T-helper 9 cell (primary cell): ENCODE measurements around the gene RORC.
"Not testable (repeated sequence)": the region's sequence is repeated elsewhere in the genome, so short reads cannot be mapped to it uniquely, and the experiment has no call there.

Source experiments
- DNase-seq: peaks from one replicate; pipeline ENCODE4 v3.0.0-alpha.2; 2020
- total RNA-seq, 2 donors: gene quantifications; one replicate each; lab custom pipeline; 2026; lab: John Stamatoyannopoulos, UW

RORC gene
- total RNA-seq = 43.2 to 51.5 reads per million in 2 donors

GRCh38 chr1:151831605-151832004 is at the start of gene RORC:
RORC (minus strand) TSS chr1:151831802; CDS start chr1:151831764, 38 bp downstream.
- no peak for DNase-seq

GRCh38 chr1:151875419-151876097 is 44.0 kb upstream of the RORC start:
- no peak for DNase-seq

DNA sequence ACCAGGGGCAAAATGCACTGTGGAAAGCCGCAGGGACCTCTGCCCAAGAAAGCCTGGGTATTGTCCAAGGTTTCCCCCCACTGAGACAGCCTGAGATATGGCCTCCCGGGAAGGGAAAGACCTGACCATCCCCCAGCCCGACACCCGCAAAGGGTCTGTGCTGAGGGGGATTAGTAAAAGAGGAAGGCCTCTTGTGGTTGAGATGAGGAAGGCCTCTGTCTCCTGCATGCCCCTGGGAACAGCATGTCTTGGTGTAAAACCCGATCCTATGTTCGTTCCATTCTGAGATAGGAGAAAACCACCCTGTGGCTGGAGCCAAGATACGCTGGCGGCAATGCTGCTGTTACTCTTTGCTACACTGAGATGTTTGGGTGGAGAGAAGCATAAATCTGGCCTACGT is 41.2 kb upstream of the RORC start:
- not testable (repeated sequence) for DNase-seq

GRCh38 chr1:151871284-151872030 is 39.9 kb upstream of the RORC start:
- no peak for DNase-seq

DNA sequence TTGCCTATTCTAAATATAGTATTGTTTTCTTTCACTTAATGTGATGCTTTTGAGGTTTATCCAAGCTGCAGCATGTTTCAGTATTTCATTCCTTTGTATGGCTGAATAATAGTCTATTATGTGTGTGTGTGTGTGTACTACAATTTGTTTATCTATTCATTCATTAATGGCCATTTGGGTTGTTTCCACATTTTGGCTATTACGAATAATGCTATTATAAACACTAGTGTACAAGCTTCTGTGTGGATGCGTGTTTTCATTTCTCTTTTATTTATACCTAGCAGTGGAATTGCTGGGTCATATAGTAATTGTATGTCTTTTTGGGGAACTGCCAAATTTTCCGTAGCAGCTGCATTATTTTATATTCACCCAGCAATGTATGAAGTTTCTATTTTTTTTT is 36.9 kb upstream of the RORC start:
- no peak for DNase-seq

DNA sequence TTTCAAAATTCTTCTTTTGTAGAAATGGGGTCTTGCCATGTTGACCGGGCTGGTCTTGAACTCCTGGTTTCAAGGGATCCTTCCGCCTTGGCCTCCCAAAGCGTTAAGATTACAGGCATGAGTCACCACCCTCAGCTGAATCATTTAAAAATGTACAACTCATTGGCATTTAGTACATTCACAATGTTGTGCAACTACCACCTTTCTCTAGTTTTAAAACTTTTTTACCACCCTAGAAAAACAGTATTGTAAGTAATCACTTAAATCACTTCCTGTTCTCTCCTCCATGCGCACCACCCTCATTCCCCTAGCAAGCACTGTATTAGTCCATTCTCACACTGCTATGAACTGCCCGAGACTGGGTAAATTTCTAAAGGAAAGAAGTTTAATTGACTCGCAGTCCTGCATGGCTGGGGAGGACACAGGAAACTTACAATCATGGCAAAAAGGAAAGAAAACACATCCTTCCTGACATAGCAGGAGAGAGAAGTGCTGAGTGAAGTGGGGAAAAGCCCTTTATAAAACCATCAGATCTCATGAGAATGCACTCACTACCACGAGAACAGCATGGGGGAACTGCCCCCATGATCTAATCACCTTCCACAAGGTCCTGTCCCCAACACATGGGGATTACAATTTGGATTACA is 36.3 kb upstream of the RORC start:
- DNase-seq = no peak

GRCh38 chr1:151867321-151867720 is 35.7 kb upstream of the RORC start:
- DNase-seq = no peak

GRCh38 chr1:151864411-151864810 is 32.8 kb upstream of the RORC start:
- no peak for DNase-seq

DNA sequence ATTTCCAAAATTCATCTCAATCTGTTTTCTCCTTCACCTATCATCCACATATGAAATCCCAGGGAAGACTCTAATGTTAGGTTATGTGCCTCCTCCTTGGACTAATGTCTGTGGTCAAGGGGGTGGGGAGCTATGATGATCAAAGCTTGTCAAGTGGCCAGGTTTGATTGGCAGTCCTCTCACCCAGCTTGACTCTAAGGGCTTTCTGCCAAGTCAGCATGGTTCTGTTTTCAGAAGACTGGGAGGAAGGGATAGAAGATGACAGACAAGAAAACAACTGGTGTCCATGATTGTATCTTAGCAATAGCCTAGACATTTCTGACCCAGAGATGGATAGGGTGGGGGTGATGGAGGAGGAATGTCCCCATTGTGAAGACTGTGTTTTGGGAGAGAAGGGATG is 31.0 kb upstream of the RORC start:
- no peak for DNase-seq

GRCh38 chr1:151860504-151861187 is 29.0 kb upstream of the RORC start:
- no peak for DNase-seq

- DNase-seq = no peak
Observed at GRCh38 chr1:151859891-151860293, 28.3 kb upstream of the RORC start.

DNA sequence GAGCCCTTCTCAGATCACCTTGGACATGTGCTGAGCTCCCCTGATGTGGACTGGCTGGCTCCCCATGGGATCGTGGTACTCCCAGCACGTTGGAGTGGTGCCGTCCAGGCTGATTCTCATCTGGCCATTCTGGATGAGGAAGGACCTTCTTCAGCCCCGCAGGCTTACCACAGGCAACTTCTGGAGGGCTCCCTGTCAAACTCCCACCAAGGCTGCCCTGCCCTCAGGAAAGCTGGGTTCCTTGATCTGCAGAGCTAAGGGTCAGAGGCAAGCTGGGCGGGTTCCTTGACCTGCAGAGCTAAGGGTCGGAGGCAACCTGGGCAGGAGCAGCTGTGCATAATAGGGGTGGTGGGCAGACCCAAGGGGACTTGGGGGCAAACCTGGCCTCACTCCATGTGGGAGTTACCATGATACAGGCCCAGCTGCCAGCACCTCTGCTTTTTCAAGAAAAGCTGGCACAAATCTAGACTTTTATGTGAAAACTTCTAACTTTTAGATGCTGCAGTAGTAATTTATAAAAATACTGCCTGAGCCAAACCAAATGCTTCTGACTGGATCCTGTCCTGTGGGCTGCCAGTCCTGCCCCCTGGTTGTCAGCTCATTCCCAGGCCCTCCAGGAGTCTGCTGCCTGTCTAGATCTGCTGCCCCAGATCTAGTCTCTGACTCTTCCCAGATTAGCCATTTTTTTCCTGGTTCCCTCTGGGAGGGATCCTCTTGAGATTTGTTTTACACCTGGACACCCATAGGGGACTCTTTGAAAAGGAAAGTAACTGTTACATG is 27.5 kb upstream of the RORC start:
- no peak for DNase-seq

GRCh38 chr1:151858030-151858746 is 26.6 kb upstream of the RORC start:
- no peak for DNase-seq

DNA sequence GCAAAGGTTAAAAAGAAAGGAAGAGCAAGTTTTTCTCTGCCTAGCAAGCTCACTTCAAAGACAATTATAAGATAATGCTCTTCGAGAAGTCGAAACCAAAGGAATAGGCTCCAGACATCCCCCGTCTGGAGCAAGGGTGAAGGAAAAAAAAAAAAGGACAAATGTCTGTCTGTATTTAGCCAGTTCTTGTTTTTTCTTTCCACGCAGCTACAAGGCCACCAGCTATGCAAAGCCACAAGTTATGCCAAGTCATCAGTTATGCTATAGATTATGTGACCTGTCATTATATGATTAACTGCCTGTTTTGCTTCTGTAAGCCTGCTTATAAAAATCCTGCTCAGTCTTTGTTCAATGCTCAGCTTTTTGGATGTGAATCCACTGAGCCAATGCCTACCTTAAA is 24.3 kb upstream of the RORC start:
- DNase-seq = no peak

DNA sequence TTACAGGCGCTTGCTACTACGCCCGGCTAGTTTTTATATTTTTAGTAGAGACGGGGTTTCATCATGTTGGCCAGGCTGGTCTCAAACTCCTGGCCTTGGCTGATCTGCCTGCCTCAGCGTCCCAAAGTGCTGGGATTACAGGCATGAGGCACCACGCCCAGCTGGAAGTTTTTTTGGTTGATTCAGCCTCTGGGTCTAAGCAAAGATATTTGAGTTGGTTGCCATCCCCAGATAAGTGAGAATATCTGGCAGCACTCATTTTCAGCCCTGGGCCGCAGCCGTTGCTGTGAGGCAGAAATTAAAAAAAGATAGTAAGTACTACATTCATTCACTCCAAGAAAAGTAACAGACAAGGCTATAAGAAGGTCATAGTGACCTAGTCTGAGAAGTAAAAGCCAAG is 23.9 kb upstream of the RORC start:
- not testable (repeated sequence) for DNase-seq

DNA sequence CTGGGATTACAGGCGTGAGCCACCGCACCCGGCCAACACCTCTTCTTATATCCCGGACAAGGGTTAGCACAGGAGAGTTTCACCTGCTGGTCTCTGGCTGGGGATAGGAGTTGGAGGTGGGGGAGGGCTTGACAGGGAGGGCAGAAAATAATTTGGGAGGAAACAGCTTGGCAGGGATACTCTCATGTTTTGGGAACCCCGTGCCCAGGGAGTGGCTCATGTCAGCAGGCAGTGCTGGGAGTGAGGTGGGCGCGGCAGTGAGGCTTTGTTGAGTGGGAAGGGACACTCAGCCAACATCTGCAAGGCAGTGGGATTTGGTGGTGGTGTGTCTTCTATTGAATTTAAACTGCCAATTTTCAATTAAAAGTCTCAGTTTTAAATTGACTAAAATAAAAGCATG is 23.1 kb upstream of the RORC start:
- DNase-seq = no peak

DNA sequence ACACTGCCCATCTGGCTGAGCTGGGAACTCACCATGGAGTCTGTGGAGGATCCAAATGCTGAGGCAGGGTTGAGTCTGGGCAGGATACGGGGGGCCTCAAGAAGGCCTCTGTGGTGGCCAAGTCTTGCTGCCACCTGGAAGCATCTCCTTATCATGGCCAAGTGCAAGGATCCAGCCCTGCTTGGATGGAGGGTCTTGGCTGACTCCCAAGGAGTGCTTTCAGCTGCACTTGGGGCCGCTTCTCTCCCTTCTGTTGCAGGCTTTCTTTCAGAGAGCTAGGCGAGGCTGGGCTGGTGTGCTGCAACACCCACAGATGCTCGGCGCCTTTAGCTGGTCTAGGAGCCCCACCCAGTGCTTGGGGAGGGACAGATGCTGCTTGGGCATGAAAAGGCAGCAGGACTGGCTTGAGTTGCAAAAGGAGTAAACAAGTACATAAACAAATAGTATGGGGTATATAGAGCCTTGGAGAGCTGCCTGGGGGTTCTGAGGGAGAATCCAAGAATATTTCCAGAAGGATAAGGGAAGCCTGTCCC is 21.9 kb upstream of the RORC start, which contains the start of gene THEM5:
Gene THEM5, minus strand, starts transcription at position 302 of the 533 bp plus-strand sequence. Its CDS starts 147 bp downstream, at position 155.
- DNase-seq = no peak

DNA sequence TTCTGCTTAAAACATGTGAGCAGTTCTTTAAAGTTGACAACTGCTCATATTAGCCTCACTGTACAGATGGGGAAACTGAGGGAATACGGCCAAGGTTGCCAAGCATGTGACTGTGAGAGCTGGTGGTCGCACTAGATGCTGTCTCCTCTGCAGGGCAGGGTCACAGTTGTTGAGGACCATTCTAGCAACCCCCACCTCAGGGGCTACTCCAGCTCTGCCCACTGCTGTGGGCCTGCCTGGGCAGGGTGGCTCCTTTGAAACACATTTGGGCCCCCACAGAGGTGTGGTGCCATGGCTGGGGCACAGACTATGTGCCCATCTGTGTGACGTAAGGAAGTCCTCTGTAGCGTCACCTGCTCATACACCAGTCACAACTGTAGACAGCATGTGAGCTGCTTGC is 21.1 kb upstream of the RORC start:
- no peak for DNase-seq

- DNase-seq = no peak
Observed at GRCh38 chr1:151851886-151852285, 20.3 kb upstream of the RORC start.

- no peak for DNase-seq
Observed at GRCh38 chr1:151849871-151850270, 18.3 kb upstream of the RORC start.

- DNase-seq = no peak
Observed at GRCh38 chr1:151849126-151849525, 17.5 kb upstream of the RORC start.
